ENCODE data around the gene OGFOD1. TPM values are rescaled to one million over a fixed set of nuclear protein-coding genes. Genes with fewer than 3 reads are reported as not detected.

OGFOD1 gene
- total and polyA plus RNA-seq, 9 of the 15 experiments (the other 6 are each of a cell fraction or from before 2014, with no cell fraction given): 60.4 to 134 (median 85.8) TPM

GRCh38 chr16:56478281-56479049 lies 27.1 kb downstream of the OGFOD1 start (continued):
- TF ChIP-seq FOXA3 (CRISPR knock-in tag; conservative IDR thresholded peaks at IDR 0.05 in 1 of 2, IDR thresholded peaks at IDR 0.05 in 1 of 2) (peak in 1 of 2 experiments; percentile 93; a peak in 2 of 4 replicates), DDX20 (tag; IDR thresholded peaks at IDR 0.05; ENCODE audit: low read depth) (no peak), ETS2 (tag; IDR thresholded peaks at IDR 0.05; ENCODE audit: borderline replicate concordance, poor library complexity, severe bottlenecking) (no peak), NFIC (IDR thresholded peaks at IDR 0.05) (no peak; the same call in 1 of the 2 replicates), ELK1 (CRISPR knock-in tag; IDR thresholded peaks at IDR 0.05) (no peak), ZNF311 (CRISPR knock-in tag; IDR thresholded peaks at IDR 0.05) (no peak), DIDO1 (tag; IDR thresholded peaks at IDR 0.05; ENCODE audit: low read depth) (no peak), ZNF263 (CRISPR knock-in tag; IDR thresholded peaks at IDR 0.05; ENCODE audit: borderline replicate concordance) (no peak), NR2C2 (CRISPR knock-in tag; IDR thresholded peaks at IDR 0.05) (no peak), NR2C2 (tag; IDR thresholded peaks at IDR 0.05) (peak; percentile 63; the same call in 1 of the 2 replicates), AFF1 (IDR thresholded peaks at IDR 0.05; ENCODE audit: low read depth in 1 of 2, partially characterized antibody in 2 of 2) (peak in 1 of 2 experiments; percentile 41), ZNF707 (CRISPR knock-in tag; conservative IDR thresholded peaks at IDR 0.05) (no peak), MLX (CRISPR knock-in tag; conservative IDR thresholded peaks at IDR 0.05) (no peak), ATF3 (IDR thresholded peaks at IDR 0.05) (peak; percentile 87), ATF3 (CRISPR knock-in tag; conservative IDR thresholded peaks at IDR 0.05) (no peak), SMARCE1 (IDR thresholded peaks at IDR 0.05) (peak; percentile 55; the same call in 1 of the 2 replicates), SRF (CRISPR knock-in tag; IDR thresholded peaks at IDR 0.05) (no peak), SMAD4 (CRISPR knock-in tag; conservative IDR thresholded peaks at IDR 0.05) (peak; percentile 44), SMC3 (conservative IDR thresholded peaks at IDR 0.05; ENCODE audit: insufficient read depth, low read depth, low read length) (no peak), MED1 (CRISPR knock-in tag; IDR thresholded peaks at IDR 0.05; ENCODE audit: borderline replicate concordance) (no peak)
